Activated CD8-positive, alpha-beta T cell treated with anti-CD3 and anti-CD28 coated beads for 36 hours (primary cell): ENCODE measurements around the gene SPTBN1. TPM values are rescaled to one million over a fixed set of nuclear protein-coding genes. Genes with fewer than 3 reads are reported as not detected.

Source experiments
- ATAC-seq: fragments of 200-7000 bp; cut with Tn5 transposase; one replicate; pipeline ENCODE4 v1.10.0; 2021; ENCODE audit warnings: mild to moderate bottlenecking, moderate library complexity
- CTCF ChIA-PET: fragments of 350-600 bp; sonication (Branson Sonifier 250); formaldehyde crosslinking; loops from one replicate; lab custom pipeline; 2021; ENCODE audit warnings: antibody characterized with exemption; lab: Charles Lee
- POLR2A ChIA-PET: fragments of 350-600 bp; sonication (Branson Sonifier 250); formaldehyde crosslinking; loops from one replicate; lab custom pipeline; 2021; ENCODE audit warnings: antibody characterized with exemption; lab: Charles Lee
- DNase-seq: peaks from one replicate; pipeline ENCODE4 v3.0.0-alpha.2; 2020
- H3K27ac Mint-ChIP-seq: one replicate; pipeline ENCODE4 v1.8.0; 2021; ENCODE audit warnings: mild to moderate bottlenecking, mixed read lengths
- H3K27me3 Mint-ChIP-seq: one replicate; pipeline ENCODE4 v1.8.0; 2021; ENCODE audit warnings: mixed read lengths
- H3K36me3 Mint-ChIP-seq: one replicate; pipeline ENCODE4 v1.8.0; 2021; ENCODE audit warnings: low read depth, mixed read lengths
- H3K4me1 Mint-ChIP-seq: one replicate; pipeline ENCODE4 v1.8.0; 2021; ENCODE audit warnings: low read depth, mixed read lengths
- H3K4me3 Mint-ChIP-seq: one replicate; pipeline ENCODE4 v1.8.0; 2021; ENCODE audit warnings: mild to moderate bottlenecking, moderate library complexity, mixed read lengths
- H3K9me3 Mint-ChIP-seq: one replicate; pipeline ENCODE4 v1.8.0; 2021; ENCODE audit warnings: mixed read lengths
- CTCF ChIP-seq: fragments of 200-600 bp; IDR thresholded peaks from one replicate; pipeline ENCODE4 v1.8.0; 2022; ENCODE audit warnings: antibody characterized with exemption, mild to moderate bottlenecking
- intact Hi-C: fragments of 100-400 bp; cut with micrococcal nuclease; formaldehyde crosslinking; loops from one replicate; pipeline ENCODE4 v1.10.0; 2022
- total RNA-seq, 2 experiments: library from RNA; stranded (reverse); gene quantifications; one replicate each; pipeline ENCODE4 v1.2.3, GENCODE V29; 2021

Gene SPTBN1
- total RNA-seq, 2 experiments from 2014 or later = 91.8 to 91.9 TPM

GRCh38 chr2:54646170-54646927 is 190.2 kb downstream of the SPTBN1 start:
- Mint-ChIP-seq H3K27me3 (no peaks in the 10 kb centered on the region), H3K9me3 (no peaks in the 10 kb centered on the region), H3K4me1 (peaks cover 5% of the 10 kb centered on the region), H3K36me3 (peaks cover 53% of the 10 kb centered on the region), H3K27ac (no peak overlapping the region), H3K4me3 (no peak overlapping the region)
- CTCF ChIA-PET = interaction anchor here (0.7 to 0.9 kb wide), 2 partner anchors 11 to 12 kb away, joined by 3 to 5 read pairs; no protein-coding TSS in a partner anchor
- DNase-seq (no peak), ATAC-seq (no peak)
- intact Hi-C loops = no loop called here
- POLR2A ChIA-PET = no interaction called here
- TF ChIP-seq CTCF = no peak

GRCh38 chr2:54648256-54648655 is 192.1 kb downstream of the SPTBN1 start:
- Mint-ChIP-seq H3K9me3 (no peaks in the 10 kb centered on the region), H3K27me3 (no peaks in the 10 kb centered on the region), H3K4me3 (no peak overlapping the region), H3K4me1 (peaks cover 8% of the 10 kb centered on the region), H3K27ac (no peak overlapping the region), H3K36me3 (peaks cover 53% of the 10 kb centered on the region)
- ChIA-PET CTCF (no interaction called here), POLR2A (no interaction called here)
- ATAC-seq (no peak), DNase-seq (no peak)
- TF ChIP-seq CTCF = no peak
- intact Hi-C loops = no loop called here

GRCh38 chr2:54649191-54649590 is 193.1 kb downstream of the SPTBN1 start:
- no peak overlapping the region for H3K4me3 Mint-ChIP-seq
- TF ChIP-seq CTCF = no peak
- H3K36me3 Mint-ChIP-seq = peaks cover 54% of the 10 kb centered on the region
- no peak overlapping the region for H3K27ac Mint-ChIP-seq
- DNase-seq = no peak
- no peak for ATAC-seq
- H3K27me3 Mint-ChIP-seq = no peaks in the 10 kb centered on the region
- H3K9me3 Mint-ChIP-seq = no peaks in the 10 kb centered on the region
- POLR2A ChIA-PET = no interaction called here
- CTCF ChIA-PET = interaction anchor here (0.7 to 2.0 kb wide), 3 partner anchors 16 to 56 kb away, joined by 3 to 10 read pairs (median 7); no protein-coding TSS in a partner anchor
- peaks cover 8% of the 10 kb centered on the region for H3K4me1 Mint-ChIP-seq
- intact Hi-C loops = no loop called here

GRCh38 chr2:54649633-54650032 is 193.5 kb downstream of the SPTBN1 start:
- CTCF ChIA-PET = interaction anchor here (0.7 to 2.0 kb wide), 3 partner anchors 16 to 55 kb away, joined by 3 to 10 read pairs (median 7); no protein-coding TSS in a partner anchor
- Mint-ChIP-seq H3K4me3 (no peak overlapping the region), H3K4me1 (peaks cover 8% of the 10 kb centered on the region), H3K36me3 (peaks cover 50% of the 10 kb centered on the region), H3K27ac (no peak overlapping the region), H3K27me3 (no peaks in the 10 kb centered on the region), H3K9me3 (no peaks in the 10 kb centered on the region)
- intact Hi-C loops = no loop called here
- no peak for DNase-seq
- no peak for ATAC-seq
- TF ChIP-seq CTCF = no peak
- POLR2A ChIA-PET = no interaction called here

GRCh38 chr2:54650612-54651011 is 194.5 kb downstream of the SPTBN1 start:
- Mint-ChIP-seq H3K27ac (no peak overlapping the region), H3K9me3 (no peaks in the 10 kb centered on the region), H3K27me3 (no peaks in the 10 kb centered on the region), H3K4me3 (no peak overlapping the region), H3K4me1 (peaks cover 8% of the 10 kb centered on the region), H3K36me3 (peaks cover 52% of the 10 kb centered on the region)
- POLR2A ChIA-PET = no interaction called here
- DNase-seq = no peak
- TF ChIP-seq CTCF = no peak
- no peak for ATAC-seq
- CTCF ChIA-PET = interaction anchor here (2.0 to 2.9 kb wide), 2 partner anchors 15 to 54 kb away, joined by 10 to 14 read pairs; no protein-coding TSS in a partner anchor
- intact Hi-C loops = no loop called here
